ENCODE results near the gene MTA2.
"Not testable (repeated sequence)": the region's sequence is repeated elsewhere in the genome, so short reads cannot be mapped to it uniquely, and the experiment has no call there.

The MTA2 gene

DNA sequence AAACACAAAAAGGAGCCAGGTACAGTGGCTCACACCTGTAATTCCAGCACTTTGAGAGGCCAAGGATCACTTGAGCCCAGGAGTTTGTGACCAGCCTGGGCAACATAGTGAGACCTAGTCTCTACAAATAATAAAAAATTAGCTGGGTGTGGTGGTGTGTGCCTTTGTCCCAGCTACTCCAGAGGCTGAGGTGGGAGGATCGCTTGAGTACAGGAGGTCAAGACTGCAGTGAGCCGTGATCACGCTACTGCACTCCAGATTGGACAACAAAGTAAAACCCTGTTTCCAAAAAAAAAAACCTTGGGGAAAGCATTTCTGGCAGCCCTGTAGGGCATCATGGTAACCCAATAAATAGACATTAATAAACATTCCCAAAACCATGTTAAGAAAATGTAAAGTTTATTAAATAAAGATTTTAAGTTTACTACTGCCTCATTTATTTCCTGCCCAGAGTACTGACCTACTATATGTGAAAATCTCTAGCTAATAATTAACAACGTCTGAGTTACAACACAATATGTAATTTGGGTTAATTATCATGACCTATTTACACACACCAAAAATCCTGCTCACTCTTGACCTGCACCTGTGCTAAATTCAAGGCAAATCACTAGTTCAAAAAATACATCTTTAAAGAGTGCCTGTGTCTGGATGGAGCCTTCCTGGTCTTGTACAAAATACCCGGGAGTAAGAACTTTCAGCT, 36.4 kb downstream of the MTA2 start:
- no peak for DNase-seq (ENCODE audit: low read depth)

DNA sequence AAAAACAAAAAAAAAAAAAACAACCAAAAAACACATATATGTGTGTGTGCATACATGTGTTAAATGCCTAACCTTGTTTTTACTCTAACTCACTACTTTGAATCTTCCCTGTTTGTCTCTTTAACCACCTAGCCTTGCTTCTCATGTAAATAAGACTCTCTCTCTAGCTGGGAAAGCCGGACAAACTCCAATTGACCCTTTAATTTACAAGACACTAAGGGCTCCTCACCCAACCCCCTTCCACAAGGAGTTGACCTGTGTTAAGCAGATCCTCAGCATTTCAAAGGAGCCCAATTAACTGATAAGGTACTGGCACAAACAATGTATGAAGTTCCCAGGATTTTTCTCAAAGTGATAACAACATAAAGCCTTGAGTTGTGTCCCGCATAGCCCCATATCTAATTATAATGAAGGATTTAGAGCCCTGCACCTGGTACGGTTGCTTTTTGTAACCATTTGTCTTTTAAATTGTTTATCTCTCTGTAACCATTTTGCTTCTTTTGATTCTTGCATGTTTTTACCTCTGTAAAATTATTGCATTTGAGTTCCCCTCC, 39.9 kb downstream of the MTA2 start:
- not testable (repeated sequence) for DNase-seq (ENCODE audit: low read depth)

DNA sequence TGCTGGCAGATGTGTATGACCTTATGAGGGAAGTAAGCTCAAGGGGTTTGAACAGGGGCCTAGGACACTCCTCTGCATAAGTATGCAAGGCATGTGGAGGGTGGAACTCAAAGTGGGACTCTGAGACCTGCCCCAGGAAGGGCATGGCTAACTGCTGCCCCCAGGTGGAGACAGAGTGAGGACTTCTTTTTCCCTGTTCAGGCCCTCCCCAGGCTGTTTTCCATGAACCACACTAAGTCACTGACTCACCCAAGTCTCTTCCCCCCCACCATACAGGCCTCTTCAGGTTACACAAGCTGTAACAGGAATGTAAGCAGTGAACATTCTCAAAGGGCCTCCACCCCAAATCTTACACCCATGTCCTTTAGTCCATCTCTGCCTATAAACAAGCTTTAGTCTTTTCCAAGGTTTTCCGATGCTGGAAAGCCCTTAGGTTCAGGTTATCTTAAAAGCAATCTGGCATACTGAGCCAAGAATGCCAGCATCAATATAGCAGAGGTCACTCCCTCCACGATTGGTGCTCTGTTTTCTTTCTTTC, 41.0 kb downstream of the MTA2 start:
- peak; percentile 99 for DNase-seq (ENCODE audit: low read depth)

DNA sequence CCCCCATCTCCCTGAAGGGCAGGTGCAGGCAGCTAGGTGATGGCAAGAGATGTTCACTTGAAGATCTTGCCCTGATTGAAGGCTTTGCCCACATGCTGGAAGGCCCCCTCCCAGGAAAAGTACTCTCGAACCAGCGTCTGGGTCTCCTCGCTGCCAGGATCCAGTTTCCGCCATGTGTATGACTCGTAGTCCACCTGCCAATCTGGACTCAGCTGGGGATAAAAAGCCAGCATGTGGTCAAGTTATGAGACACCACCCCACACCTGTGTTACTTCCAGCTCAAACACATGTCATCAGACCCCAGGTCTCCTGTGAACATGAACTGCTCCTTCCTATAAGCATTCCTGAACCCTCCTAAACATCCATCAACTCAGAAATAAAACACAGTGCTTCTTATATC, 42.0 kb downstream of the MTA2 start:
- DNase-seq (ENCODE audit: low read depth) = not testable (repeated sequence)

DNA sequence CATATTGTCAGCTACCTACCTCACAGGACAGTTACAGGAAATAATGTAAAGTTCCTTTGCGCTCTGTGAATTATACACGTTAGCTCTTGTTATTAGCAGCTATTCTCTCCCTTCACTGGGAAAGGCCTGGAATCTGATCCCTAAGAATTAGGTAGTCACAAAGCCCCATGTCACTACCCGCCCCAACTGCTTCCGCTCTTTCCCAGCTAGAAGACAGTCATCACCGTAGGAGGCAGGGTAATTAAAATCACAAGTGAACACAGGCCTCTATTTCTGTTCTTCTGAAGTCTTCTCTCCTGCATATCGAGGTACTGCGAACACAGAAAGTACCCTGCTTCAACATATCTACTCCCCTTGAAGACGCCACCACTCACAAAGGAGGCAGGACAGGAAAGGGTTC, 42.5 kb downstream of the MTA2 start:
- DNase-seq (ENCODE audit: low read depth) = no peak

DNA sequence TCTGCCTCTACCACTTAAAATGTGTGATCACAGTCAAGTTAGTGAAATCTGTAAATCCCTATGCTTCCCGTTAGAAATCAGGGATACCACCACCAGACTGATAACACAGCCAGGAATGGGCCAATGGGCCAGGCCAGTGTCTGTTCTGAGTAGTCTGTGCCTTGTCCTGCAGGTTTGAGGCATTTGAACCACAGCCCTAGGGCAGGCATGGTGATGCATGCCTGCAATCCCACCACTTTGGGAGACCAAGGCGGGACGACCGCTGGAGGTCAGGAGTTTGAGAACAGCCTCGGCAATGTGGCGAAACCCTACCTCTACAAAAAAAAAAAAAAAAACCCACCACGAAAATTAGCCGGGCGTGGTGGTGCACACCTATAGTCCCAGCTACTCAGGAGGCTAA, 43.0 kb downstream of the MTA2 start:
- DNase-seq (ENCODE audit: low read depth) = no peak

DNA sequence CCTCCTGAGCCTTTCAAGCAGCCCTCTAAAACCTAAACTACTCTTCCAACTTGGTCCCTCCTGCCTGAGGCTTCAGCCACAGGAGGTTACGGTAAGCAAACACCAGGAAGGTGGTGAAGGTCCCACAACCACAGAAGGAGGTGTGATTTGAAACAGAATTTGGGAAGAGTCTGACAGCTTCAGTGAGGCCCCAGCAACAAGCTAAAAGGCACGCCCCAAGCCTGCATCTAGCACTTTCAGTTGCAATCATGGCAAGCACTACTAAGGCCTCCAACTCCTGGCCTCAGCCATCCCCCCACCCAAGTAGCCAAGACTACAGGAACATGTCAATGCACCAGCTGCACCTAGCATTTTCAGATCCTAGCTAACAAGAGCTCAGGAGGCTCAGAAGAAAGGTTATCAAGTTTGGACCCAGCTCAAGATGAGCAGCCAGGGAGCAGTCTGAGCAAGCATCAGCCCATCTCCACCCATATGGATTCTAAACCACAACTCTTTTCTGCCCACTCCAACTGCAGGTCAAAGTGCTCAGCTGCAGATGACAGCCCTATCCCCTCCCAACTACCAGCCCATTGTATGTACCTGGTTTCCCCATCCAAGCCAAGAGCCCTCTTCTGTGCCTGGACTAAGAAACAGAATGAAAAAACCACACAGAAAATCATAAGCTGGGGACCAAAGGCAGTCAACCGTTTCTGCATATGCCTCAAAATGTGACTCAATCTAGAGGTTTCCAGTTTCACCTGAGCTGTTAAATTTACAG, 44.6 kb downstream of the MTA2 start:
- DNase-seq (ENCODE audit: low read depth) = no peak

DNA sequence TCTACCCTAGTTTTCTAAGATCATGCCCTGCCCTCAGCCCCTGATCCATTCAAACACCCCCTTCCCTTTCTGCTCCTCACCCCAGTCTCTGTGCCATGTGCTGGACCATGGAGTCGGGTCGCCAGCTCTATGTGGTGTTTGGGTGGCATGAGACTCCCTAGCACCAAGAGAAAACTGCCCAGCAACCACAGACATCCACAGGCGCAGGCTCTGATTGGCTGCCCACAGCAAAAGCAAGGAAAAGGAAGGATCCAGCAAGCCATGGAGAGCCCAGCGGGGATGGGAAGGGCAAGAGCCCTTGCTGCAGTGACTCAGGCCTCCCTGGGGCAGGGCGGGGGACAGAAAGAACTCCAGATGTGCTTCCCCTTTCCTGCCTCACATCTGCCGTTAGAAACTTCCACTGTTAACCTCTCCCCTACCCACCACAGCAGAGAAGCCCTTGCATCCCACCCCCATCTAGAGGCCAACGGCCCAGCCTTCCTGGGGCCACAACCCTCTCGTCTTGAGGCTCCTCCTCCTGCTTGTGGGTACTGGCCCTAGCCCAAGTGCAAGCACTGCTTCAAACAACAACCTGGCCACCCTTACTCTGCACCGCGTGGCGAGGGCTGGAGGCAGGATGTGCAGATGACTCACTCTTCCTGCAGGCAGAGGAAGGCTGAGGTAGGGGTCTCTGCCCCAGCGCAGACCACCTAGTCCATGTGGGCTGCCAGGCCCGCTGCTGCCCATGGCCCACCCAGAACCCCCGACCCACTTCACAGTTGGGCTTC, 45.4 kb downstream of the MTA2 start:
- peak; percentile 96 for DNase-seq (ENCODE audit: low read depth)

DNA sequence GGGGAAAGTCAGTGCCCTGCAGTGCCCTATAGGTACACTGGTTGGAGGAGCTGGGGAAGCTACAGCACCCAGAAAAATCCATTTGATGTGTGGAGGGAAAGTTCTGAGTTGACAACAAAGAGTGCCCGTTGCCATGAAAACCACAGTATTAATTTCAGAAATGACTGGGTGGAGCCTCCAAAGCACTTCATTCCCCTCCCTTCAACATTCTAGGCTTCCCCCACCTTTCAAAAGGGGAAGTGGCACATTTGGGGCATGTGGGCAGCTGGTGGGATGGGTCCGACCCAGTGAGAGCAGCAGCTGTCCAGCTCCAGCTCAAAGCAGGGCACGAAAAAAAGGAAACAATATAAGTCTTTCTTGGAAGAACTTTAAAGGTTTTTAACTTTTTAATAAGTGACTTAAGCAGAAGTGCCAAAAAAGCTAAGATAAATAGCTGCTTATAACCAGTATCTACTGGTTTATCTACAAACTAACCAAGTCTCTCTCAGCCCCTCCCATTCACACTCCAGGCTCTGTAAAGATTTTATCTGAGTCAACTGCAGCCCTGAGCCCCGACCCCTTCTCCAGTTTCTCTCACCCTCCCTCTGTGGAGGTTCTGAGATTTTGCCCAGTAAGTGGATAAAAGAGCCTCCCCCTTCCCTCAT, 46.1 kb downstream of the MTA2 start:
- DNase-seq (ENCODE audit: low read depth) = no peak

DNA sequence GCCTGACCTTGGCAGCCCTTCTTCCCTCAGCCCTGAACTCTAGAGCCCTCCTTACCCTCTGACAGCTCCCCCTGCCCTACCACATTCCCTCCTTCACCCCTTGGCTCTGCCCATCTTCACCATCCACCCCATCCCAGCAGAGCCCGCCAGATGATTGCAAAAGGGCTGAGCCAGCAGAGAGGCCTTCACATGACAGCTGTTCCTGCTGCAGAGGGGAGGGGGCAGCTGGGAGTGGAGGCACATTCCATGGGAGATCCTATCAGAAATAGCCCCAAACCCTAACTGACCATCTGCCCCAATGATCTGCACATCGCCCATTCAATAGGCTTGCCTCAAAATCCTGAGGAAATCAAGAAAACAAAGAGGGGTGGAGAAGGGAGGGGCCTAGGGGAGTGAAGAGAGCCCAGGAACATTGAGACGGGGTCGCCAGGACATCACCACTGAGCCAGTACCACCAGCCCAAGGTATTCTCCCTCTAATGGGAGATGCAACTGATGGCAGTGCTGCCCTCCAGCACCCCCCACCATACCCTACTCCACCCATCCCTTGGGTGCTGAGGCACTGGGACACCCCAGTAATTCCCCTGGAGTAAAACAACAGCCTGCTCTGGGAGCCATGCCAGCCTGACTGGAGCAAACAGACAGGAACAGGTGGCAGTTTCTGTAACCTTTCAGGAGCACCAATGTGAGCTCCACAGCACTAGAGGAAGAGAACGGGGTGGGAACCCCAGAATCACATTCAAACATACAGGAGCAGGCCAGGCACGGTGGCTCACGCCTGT, 47.1 kb downstream of the MTA2 start:
- no peak for DNase-seq (ENCODE audit: low read depth)

DNA sequence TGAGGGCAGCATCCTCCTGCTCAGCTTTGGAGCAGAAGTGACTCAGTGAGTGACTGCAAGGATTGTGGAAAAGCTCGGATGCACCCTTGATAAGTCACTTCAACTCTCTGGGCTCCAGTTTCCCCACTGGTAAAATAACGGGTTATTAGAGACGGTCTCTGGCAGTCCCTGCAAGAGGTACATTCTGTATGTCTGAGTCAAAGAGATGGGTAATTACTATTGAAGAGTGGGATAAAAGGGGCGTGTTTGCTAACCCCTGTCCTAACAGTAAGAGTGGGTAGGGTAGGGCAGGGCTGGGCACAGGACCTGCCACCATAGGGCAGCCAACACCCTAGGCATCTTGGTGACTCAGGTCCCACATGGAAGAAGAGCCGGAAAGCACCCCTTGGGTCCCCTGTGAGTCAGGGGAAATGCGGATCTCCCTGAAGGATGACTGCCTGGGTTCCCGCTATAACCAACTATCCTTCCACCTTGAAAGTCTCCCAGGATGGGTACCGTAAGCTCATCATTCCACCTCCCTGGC, 47.8 kb downstream of the MTA2 start:
- peak; percentile 95 for DNase-seq (ENCODE audit: low read depth)

DNA sequence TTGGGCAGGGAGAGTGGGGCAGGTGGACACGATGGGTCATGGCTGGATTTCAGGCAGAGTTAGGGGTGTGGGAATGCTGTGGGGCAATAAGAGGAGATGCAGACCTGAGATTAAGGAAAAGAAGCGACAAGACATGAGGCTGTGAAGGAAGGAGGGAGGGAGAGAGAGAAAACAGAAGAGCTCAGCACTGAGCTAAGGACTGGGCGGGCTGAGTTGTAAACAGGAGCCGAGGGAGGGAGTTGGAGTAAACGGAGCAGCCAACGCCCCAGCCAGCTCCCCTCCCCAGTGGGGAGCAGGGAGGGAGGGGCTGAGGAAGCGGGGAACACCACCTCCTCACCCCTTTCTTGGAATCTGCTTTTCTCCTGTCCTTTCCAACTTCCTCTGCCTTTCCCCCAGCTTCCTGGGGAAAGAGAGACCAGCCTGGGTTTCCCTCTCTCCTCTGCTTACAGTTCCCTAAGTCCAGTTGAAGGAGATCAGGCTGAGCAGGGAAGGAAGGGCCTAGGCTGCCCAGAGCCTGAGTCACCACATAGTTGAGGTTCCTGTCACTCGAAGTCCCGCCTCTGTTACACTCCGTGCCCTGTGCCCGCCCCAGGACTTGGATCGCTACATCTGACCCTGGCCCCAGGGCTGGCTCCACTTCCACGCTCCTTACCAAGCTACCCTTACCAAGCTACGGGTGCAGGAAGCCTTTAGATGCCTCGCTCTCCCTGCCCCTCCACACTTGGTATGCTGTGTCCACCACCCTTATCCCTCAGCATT, 48.4 kb downstream of the MTA2 start:
- DNase-seq (ENCODE audit: low read depth) = peak; percentile 99

DNA sequence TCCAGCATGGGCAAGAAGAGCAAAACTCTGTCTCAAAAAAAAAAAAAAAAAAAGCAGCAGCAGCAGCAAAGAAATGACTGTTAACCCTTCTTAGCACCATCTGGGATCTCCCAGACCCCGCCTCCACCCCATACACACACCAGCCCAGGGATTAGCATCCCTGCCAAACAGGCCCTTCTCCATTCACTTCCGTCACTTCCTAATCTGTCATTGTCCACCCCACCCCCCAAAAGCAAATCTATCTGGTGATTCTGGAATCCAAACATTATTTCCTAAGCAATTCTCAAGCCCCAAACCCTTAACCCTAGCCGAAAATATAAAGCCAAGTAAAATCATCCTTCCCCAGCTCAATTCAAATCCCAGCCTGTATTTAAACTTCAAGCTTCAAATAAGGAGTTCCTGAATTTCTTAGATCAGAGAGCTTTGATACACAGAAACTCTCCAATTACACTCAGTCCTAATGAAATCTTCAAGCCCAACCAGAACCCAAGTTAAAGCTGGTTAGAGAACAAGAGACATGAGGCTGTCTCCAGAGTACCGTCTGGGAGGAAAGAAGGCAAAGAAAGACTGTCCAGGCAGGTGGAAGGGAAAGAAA, 49.1 kb downstream of the MTA2 start:
- DNase-seq (ENCODE audit: low read depth) = no peak

DNA sequence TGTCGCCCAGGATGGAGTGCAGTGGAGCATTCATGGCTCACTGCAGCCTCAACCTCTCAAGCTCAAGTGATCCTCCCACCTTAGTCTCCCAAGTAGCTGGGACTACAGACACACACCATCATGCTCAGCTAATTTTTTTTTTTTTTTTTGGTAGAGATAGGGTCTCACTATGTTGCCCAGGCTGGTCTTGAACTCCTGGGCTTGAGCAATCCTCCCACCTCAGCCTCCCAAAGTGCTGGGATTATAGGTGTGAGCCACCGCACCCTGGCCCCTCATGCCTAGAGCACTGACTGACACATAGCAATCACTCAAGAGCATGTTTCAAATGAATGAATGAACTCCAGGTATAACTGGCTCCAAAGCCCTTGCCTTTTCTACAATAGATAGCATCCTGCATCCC, 51.2 kb downstream of the MTA2 start:
- DNase-seq (ENCODE audit: low read depth) = not testable (repeated sequence)

DNA sequence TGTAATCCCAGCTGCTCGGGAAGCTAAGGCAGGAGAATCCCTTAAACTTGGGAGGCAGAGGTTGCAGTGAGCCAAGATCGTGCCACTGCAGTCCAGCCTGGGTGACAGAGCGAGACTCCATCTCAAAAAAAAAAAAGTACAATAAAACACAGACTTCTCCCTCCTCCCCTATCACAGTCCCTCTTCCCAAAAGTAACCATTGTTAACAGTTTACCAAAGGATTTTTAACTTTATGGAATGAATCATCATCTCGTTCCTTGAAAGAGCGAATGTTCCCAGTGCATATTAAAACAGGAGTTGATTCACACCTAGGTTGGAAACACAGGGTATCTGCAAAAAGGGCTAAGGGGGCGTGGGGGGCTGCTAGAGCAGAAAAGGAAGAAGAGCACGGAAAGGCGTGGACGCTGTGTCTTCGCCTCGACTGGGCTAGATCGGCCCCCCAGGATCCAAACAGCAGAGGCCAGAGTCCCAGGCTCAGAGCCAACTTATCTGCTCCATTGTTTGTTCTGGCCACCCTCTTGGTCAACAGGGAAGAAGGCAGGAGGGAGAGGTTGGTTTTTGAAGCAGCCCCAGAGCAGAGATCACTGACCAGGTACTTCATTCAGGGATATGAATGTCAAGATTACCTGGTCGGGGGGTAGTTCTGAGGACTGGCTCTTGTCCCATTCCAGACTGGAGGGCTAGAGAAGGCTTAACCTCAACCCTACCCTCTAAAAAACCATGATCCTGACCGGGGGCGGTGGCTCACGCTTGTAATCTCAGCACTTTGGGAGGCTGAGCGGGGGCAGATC, 52.9 kb downstream of the MTA2 start:
- no peak for DNase-seq (ENCODE audit: low read depth)

DNA sequence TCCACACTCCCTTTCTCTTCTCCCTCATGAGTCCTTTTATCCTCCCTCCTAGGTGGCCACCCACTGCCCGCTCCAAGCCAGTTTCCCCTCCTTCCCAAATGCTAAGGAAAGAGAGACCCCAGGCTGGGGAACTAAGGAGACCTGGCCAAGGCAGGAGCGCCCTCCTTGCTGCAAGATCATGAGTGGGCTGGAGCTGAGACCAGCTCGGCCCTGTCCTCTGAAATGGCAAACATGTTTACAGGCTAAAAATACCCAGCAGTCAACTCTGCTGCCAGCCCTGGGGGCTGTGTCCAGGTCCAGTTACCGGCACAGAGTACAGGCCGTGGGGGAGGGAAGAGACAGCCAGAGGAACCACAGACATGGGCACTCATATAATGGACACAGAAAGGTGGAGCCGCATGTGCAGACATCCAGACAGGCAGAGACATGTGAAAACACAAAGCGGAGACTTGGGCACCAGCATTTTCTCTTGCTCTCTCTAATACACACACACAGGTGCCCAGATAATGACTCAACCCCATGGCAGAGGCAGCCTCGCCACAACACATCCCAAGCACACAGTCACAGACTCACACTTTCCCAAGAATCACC, 53.9 kb downstream of the MTA2 start:
- DNase-seq (ENCODE audit: low read depth) = no peak

DNA sequence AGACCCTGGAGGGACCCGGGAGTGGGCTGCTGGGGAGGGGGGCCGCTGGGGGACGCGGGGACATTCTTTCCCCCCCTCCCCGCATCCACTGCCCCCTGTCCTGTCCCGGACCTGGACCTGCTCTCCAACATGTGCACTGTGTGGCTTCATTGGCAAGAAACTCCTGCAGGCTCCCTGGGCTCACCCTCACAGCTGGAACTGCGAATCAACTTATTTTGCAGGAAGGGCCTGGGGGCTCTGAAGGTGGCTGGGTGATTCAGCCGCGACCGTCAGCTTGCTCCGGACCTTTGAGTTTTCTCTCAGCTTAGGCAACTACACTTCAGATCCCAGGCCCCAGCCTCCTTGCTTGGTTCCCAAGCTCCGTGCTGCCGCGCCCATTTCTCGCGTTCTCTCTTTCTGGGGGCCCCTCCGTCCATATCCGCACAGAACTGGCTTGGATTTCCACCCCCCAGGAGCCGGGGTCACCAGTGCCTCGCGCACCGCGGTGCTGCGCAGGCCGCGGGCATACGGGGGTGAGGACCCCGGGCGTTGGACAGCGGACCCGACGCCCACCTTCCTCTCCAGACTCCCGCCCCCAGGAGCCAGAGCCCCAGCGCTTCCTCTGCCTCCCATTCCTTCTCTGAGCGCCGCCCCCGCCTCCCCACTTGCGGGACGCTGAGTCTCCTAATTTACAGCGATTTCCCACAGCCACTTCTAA, 54.6 kb downstream of the MTA2 start:
- DNase-seq (ENCODE audit: low read depth) = no peak

Measured in HS-5 (cell line).